GM21717 (cell line): Measurements from ENCODE around the gene SLC43A3.

Experiments
- ATAC-seq: cut with Tn5 transposase; IDR thresholded peaks from one replicate; pipeline ENCODE4 v1.9.1; 2021; ENCODE audit warnings: mild to moderate bottlenecking, moderate library complexity; ENCODE audit not compliant: unreplicated experiment

Gene SLC43A3

DNA sequence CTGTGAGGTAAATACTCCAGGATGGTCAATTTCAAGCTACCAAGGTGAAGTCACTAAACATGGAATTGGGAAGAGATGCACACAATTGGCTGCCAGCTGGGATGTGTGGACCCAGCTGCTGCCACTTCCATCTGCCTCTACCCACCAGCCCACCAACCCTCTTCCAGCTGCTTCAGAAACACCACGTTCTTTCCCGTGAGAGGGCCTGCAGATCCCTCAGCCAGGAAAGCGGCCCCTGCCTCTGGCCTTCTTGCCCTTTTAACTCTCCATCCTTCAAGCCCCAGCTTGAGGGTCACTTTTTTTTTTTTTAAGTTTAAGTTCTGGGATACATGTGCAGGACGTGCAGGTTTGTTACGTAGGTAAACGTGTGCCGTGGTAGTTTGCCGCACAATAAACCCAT lies 65.9 kb downstream of the SLC43A3 start:
- ATAC-seq, result no peak

DNA sequence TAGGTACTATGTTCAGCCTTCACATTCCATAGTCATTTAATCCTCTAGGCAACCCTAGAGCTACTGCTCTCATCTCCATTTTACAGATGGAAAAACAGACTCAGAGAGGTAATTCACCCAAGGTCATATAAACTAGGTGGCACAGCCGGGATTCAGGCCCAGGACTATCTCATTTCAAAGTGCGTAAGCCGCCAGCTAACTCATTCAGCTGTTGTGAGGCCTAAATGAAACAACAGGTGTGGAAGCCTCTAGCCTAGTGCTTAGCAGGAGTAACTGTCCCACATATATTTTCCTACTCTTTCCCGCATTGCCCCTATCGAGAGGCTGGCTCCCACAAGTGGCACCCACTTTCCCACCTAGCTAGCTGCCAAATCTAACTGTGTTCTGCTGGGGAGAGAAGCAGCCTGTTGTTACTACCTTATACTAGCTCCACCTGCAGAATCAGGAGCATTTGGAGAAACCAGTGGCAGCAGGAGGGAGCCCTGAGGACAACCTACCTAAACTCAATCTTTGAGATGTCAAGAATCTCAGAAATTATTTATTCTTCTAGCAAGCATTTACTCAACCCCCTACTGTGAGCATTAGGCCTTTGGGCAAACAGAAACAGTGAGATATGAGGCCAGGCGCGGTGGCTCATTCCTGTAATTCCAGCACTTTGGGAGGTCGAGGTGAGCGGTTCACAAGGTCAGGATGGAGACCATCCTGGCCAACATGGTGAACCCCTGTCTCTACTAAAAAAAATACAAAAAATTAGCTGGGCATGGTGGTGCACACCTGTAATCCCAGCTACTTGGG lies 66.8 kb downstream of the SLC43A3 start:
- no peak for ATAC-seq

DNA sequence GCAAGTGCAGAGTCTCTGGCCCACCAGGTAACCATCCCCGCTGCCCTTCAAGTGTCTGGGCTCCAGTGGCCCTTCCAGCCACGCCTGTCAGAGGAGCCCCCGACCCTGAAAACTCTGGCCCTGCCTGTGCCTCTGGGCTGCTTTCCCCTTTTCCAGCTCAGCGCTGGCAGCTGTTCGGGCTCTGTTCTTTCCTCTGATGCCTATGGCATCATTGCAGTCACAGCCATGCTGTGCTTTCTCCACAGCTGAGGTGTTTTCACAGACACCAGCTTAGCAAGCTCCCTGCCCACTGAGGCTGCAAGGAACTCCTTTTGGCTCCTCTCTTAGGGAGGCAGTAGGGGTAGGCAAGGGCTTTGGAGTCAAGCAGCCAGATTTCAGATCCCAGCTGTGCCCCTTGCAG lies 67.5 kb downstream of the SLC43A3 start:
- ATAC-seq, result no peak

DNA sequence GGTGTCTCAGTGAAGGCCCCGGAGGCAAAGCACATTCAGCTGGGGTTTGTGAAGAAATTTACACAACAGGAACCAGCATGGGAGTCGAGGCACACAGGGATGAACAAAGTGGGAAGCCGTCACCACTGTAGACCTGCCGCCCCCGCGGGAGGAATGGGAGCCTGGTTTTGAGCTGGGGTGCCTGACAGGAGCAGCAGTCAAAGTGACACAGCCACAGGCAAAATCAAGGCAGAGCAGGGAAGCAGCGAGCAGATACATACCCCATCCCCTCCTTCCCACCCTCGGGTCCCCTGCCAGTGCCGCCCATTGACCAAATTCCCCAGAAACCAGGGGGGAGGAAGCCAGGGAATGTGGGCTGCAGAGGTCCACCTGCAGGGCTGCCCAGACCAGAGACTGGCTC lies 67.9 kb downstream of the SLC43A3 start:
- ATAC-seq, result no peak

DNA sequence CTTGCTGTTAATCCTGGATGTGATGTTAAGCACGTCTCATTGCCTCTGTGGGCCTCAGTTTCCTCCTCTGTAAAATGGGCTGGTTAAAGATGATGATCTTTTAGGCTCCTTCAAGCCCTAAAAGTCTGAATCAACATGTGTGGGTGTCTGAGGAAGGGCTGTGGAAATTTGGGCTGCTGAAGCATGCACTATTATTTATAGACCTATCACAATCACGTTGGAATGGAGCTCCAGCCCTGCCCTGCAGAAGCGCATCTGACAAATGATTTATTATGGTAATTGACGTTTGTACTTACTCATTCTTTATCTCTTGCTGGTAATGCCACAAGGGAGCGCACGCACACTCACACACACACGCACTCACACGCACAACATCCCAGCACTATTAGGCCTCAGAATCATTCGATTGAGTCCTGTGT lies 68.4 kb downstream of the SLC43A3 start:
- ATAC-seq, result no peak

DNA sequence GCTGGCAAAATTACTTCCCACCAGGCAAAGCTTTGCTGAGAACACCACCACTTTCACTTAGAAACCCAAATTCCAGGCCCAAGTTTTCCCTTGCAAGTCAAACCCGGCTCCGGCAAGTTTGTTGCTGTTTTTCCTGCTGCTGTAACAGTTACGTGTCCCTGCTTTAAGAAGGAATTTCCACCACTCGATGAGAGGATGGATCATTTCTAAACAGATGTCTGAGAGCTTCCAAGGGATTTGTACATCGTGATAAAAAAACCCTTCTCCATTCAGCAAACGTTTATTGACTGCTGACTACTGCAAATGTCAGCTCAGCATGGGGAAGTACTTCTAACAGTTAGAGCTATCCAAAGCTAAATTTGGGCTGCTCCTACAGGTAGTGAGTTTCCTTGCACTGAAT lies 69.1 kb downstream of the SLC43A3 start:
- ATAC-seq, result no peak

DNA sequence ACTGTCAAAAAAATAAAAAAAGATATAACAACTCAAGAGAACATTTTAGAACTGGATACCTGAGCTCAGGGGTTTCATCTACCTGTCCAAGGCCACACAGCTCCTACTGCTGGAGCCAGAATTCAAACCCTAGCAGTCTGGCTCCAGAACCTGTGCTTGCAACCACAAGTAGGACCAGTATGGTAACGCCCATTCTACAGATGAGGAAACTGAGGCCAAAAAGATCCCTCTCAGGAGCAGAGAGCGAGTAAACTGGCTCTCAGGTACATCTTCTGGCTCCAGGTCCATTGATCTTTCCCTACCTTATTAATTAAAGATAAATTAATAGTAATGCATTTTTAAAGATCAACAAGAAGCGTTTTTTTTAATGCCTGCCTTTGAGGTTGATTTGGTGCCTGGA lies 69.6 kb downstream of the SLC43A3 start:
- ATAC-seq, result no peak
